HepG2 (cell line): Measurements from ENCODE around the gene EFCAB8.

Experiments
- CBX5 ChIP-seq: sonication (generic); formaldehyde crosslinking; IDR thresholded peaks from 2 replicates; pipeline ENCODE4 v1.4.0; 2020; ENCODE audit warnings: missing genetic modification reagents, borderline replicate concordance
- ZFP36 ChIP-seq: fragments of 150-350 bp; IDR thresholded peaks from 2 replicates; pipeline ENCODE4 v1.6.1; 2018; ENCODE audit warnings: borderline replicate concordance, low read length, low read depth; ENCODE audit not compliant: partially characterized antibody

DNA sequence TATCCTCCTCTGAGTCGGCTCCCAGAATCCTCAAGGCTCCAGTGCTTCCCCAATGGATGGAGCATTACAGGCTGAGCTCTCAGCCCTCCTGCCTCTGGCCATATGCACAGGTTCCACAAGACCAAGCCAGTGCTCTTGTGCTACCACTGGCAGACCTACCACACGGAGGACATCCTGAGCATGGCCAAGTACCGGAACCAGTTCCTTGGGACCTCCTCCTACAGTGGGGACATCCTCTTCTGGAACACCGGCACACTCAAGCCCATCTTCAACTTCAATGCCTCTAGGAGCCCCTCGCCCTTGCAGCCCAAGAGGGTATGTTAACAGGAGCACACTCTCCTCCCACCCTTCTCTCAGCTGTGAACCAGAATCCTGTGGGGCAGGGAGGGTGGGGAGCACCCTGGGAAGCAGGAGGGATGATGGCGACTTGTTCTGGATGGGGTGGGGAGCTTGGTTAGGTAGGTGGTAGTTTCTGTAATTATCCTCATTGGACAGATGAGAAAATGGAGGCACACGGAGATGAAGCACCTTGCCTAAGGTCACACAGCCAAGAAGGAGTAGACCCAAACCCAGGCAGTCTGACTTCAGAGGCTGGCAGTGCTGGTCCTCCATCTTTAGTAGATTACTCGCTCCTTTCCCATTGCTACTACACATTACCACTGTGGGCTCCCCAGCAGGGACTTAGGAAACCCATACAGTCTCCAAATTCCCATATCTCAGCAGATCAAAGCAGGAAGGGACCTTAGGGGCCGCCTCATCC, 58.6 kb downstream of the EFCAB8 start:
- TF ChIP-seq ZFP36 (no peak), CBX5 (no peak)
